Fibroblast of villous mesenchyme (primary cell): ENCODE measurements around the gene KCNK10. TPM values are rescaled to one million over a fixed set of nuclear protein-coding genes. Genes with fewer than 3 reads are reported as not detected.
A peak's percentile ranks its signal among the peaks of the same experiment; 100 is the strongest.

Experiments used
- DNase-seq: peaks from one replicate; pipeline ENCODE4 v3.0.0-alpha.2; 2010; ENCODE audit warnings: low read depth
- H3K4me3 ChIP-seq: 2 replicates; pipeline ENCODE4 v1.5.1; 2011; ENCODE audit warnings: low read depth, mild to moderate bottlenecking, low read length
- CTCF ChIP-seq: IDR thresholded peaks from 2 replicates; pipeline ENCODE4 v1.5.1; 2012; ENCODE audit warnings: low read depth, mild to moderate bottlenecking, low read length; ENCODE audit not compliant: insufficient read depth
- total RNA-seq: library from RNA; depleted of rRNA; stranded (reverse); fragments of >200 nt; gene quantifications from 2 replicates; pipeline ENCODE4 v1.2.3, GENCODE V29; 2012

KCNK10 gene
- not detected in 2 replicates for total RNA-seq

- no peak for TF ChIP-seq CTCF
- no peak for DNase-seq
- H3K4me3 ChIP-seq, result peak within 1 kb of the TSS; percentile 12
Measured at GRCh38 chr14:88323086-88323522, at the start of gene KCNK10. TSS of gene KCNK10 (minus strand) at chr14:88323269. CDS start at chr14:88322798, 471 bp downstream.

- DNase-seq, result no peak
- H3K4me3 ChIP-seq, result no peak overlapping the region
- TF ChIP-seq CTCF, result no peak
Measured at GRCh38 chr14:88369496-88369895, 46.4 kb upstream of the KCNK10 start.

- H3K4me3 ChIP-seq, result no peak overlapping the region
- DNase-seq, result no peak
- TF ChIP-seq CTCF, result no peak
Measured at GRCh38 chr14:88364710-88365413, 41.8 kb upstream of the KCNK10 start.

GRCh38 chr14:88363644-88364043 is 40.6 kb upstream of the KCNK10 start:
- DNase-seq, result no peak
- H3K4me3 ChIP-seq, result no peak overlapping the region
- no peak for TF ChIP-seq CTCF

- no peak for TF ChIP-seq CTCF
- no peak for DNase-seq
Measured at GRCh38 chr14:88359500-88359899, 36.4 kb upstream of the KCNK10 start.

GRCh38 chr14:88354358-88354757 is 31.3 kb upstream of the KCNK10 start:
- no peak for DNase-seq
- TF ChIP-seq CTCF, result no peak
- H3K4me3 ChIP-seq, result no peak overlapping the region

More at GRCh38 chr14:88359500-88359899, 36.4 kb upstream of the KCNK10 start:
- H3K4me3 ChIP-seq, result no peak overlapping the region

- H3K4me3 ChIP-seq, result no peak overlapping the region
- DNase-seq, result no peak
- TF ChIP-seq CTCF, result no peak
Measured at GRCh38 chr14:88352698-88353097, 29.6 kb upstream of the KCNK10 start.
